Ishikawa (cell line): Measurements from ENCODE around the gene STAG1.

Experiments used
- EP300 ChIP-seq: IDR thresholded peaks from 2 replicates; pipeline ENCODE4 v1.6.1; 2012; ENCODE audit warnings: borderline replicate concordance
- MAX ChIP-seq: IDR thresholded peaks from 2 replicates; pipeline ENCODE4 v1.6.1; 2012
- RAD21 ChIP-seq: IDR thresholded peaks from 2 replicates; pipeline ENCODE4 v1.6.1; 2012; ENCODE audit warnings: low read depth

GRCh38 chr3:136366289-136366688, 385.9 kb downstream of the STAG1 start:
- TF ChIP-seq MAX (no peak), EP300 (no peak), RAD21 (no peak)
